Measurements from ENCODE around the gene TPSG1.

DNA sequence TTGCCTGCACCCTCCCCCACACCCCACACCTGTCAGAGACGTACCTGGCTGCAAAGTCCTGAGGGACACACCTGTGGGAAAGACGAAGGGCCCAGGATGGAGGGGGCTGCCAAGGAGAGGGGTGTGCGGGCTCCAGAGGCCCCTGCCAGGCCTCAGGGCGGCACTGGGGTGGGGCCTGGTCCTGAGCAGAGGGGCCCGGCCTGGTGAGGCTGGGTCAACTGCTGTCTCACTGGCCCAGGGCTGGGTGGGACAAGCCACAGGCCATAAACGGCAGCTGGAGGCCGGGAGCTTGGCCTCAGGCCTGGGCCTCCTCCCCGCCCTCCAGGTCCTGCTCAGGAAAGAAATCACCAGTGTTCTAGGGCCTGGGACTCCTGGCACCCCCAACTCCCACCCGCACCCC, 510 bp downstream of the TPSG1 start:
- TF ChIP-seq EZH2 (IDR thresholded peaks at IDR 0.05; ENCODE audit: borderline replicate concordance, low read length): no peak
- TF ChIP-seq, protein P1, sequence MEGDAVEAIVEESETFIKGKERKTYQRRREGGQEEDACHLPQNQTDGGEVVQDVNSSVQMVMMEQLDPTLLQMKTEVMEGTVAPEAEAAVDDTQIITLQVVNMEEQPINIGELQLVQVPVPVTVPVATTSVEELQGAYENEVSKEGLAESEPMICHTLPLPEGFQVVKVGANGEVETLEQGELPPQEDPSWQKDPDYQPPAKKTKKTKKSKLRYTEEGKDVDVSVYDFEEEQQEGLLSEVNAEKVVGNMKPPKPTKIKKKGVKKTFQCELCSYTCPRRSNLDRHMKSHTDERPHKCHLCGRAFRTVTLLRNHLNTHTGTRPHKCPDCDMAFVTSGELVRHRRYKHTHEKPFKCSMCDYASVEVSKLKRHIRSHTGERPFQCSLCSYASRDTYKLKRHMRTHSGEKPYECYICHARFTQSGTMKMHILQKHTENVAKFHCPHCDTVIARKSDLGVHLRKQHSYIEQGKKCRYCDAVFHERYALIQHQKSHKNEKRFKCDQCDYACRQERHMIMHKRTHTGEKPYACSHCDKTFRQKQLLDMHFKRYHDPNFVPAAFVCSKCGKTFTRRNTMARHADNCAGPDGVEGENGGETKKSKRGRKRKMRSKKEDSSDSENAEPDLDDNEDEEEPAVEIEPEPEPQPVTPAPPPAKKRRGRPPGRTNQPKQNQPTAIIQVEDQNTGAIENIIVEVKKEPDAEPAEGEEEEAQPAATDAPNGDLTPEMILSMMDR (IDR thresholded peaks at IDR 0.05; ENCODE audit: low read length): no peak
